Prostate gland (tissue), 2 donors: ENCODE results near the gene MEGF9.

Source experiments
- POLR2A ChIP-seq: fragments of 450-650 bp; IDR thresholded peaks from one replicate; pipeline ENCODE4 v1.6.1; 2016; ENCODE audit warnings: antibody characterized with exemption, mild to moderate bottlenecking
- TF ChIP-seq, protein P1 (sequence below), 4 experiments: fragments of 200-600 bp in 2 of 4; fragments of 450-650 bp in 2 of 4; sonication (generic) in 2 of 4; IDR thresholded peaks; 1 replicate in 3 of 4; 2 replicates in 1 of 4; pipeline ENCODE4 v1.5.1; 2016 to 2019; ENCODE audit warnings: antibody characterized with exemption in 4 of 4, mild to moderate bottlenecking in 2 of 4, moderate library complexity in 2 of 4

GRCh38 chr9:120690372-120690771 lies 23.9 kb downstream of the MEGF9 start:
- TF ChIP-seq, protein P1, sequence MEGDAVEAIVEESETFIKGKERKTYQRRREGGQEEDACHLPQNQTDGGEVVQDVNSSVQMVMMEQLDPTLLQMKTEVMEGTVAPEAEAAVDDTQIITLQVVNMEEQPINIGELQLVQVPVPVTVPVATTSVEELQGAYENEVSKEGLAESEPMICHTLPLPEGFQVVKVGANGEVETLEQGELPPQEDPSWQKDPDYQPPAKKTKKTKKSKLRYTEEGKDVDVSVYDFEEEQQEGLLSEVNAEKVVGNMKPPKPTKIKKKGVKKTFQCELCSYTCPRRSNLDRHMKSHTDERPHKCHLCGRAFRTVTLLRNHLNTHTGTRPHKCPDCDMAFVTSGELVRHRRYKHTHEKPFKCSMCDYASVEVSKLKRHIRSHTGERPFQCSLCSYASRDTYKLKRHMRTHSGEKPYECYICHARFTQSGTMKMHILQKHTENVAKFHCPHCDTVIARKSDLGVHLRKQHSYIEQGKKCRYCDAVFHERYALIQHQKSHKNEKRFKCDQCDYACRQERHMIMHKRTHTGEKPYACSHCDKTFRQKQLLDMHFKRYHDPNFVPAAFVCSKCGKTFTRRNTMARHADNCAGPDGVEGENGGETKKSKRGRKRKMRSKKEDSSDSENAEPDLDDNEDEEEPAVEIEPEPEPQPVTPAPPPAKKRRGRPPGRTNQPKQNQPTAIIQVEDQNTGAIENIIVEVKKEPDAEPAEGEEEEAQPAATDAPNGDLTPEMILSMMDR (IDR thresholded peaks at IDR 0.05) = no peak
- no peak for TF ChIP-seq POLR2A
